Measurements from ENCODE around the gene OMD.

DNA sequence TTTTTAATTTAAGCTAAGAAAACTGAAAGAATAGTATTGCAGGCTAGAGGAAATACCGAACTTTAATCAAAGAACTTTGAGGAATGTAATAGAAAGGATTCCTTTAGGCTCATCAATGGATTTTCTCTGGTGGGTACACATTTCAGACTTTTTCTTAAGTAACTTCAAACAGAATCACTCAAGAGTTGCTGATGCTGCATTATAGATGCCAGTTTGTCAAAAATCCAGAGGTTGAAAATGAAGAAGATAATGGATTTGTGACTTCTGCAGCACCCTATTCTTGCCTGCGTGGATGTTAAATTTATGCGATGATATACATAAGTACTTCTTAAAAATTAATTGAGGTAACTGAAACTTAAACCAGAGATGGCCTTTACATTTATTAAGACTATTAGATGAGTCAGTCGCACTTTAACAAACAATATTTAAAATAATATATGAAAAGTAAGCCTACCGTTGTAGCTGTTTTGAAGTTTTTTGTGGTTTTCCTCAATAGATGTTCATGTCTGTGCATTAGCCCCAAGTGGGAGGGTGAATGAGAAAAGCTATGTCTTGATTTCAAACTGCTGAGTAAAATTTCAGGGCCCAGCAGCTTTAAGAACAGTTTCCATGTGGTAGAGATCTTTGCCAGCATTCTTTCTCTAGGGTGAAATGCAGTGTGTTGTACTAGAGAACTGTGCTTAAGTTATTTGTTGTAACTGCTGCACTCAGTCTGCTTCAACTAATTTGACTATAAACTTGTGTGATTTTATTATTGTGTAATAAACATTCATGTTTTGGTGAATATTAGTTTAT, 20.0 kb downstream of the OMD start, which contains the start of gene OGN:
- TF ChIP-seq, protein P1, sequence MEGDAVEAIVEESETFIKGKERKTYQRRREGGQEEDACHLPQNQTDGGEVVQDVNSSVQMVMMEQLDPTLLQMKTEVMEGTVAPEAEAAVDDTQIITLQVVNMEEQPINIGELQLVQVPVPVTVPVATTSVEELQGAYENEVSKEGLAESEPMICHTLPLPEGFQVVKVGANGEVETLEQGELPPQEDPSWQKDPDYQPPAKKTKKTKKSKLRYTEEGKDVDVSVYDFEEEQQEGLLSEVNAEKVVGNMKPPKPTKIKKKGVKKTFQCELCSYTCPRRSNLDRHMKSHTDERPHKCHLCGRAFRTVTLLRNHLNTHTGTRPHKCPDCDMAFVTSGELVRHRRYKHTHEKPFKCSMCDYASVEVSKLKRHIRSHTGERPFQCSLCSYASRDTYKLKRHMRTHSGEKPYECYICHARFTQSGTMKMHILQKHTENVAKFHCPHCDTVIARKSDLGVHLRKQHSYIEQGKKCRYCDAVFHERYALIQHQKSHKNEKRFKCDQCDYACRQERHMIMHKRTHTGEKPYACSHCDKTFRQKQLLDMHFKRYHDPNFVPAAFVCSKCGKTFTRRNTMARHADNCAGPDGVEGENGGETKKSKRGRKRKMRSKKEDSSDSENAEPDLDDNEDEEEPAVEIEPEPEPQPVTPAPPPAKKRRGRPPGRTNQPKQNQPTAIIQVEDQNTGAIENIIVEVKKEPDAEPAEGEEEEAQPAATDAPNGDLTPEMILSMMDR (IDR thresholded peaks at IDR 0.05), result no peak
- TF ChIP-seq EP300 (IDR thresholded peaks at IDR 0.05) (no peak), POLR2A (IDR thresholded peaks at IDR 0.05; ENCODE audit: low read depth) (no peak), POLR2AphosphoS5 (IDR thresholded peaks at IDR 0.05) (no peak)
